Neural cell (in vitro differentiated cells): ENCODE measurements around the gene TADA2B. TPM values are rescaled to one million over a fixed set of nuclear protein-coding genes. Genes with fewer than 3 reads are reported as not detected.

ENCODE experiments used
- H2AFZ ChIP-seq: fragments of 200-600, 300-800 bp; sonication (generic), shearing (Covaris generic); 2 replicates; pipeline ENCODE4 v1.6.0; 2014; ENCODE audit warnings: low read depth, mild to moderate bottlenecking, antibody characterized with exemption, low read length, moderate library complexity
- H3F3A ChIP-seq: fragments of 200-600 bp; shearing (Covaris generic); 2 replicates; pipeline ENCODE4 v1.6.1; 2016; ENCODE audit warnings: mild to moderate bottlenecking, moderate library complexity, mixed read lengths, antibody characterized with exemption, low read length; ENCODE audit not compliant: insufficient read depth, poor library complexity, severe bottlenecking
- H3K27ac ChIP-seq: fragments of 200-600, 300-800 bp; sonication (generic), shearing (Covaris generic); 2 replicates; pipeline ENCODE4 v1.5.1; 2014; ENCODE audit warnings: mild to moderate bottlenecking, low read length, moderate library complexity
- H3K27me3 ChIP-seq: fragments of 300-800, 200-600 bp; sonication (generic), shearing (Covaris generic); 2 replicates; pipeline ENCODE4 v1.6.0; 2014; ENCODE audit warnings: mild to moderate bottlenecking, low read depth, low read length, moderate library complexity; ENCODE audit not compliant: insufficient read depth
- H3K36me3 ChIP-seq: fragments of 300-800, 200-600 bp; sonication (generic), shearing (Covaris generic); 2 replicates; pipeline ENCODE4 v1.5.1; 2014; ENCODE audit warnings: mild to moderate bottlenecking, antibody characterized with exemption, low read length, moderate library complexity; ENCODE audit not compliant: insufficient read depth
- H3K4me2 ChIP-seq: fragments of 300-800, 200-600 bp; sonication (generic), shearing (Covaris generic); 2 replicates; pipeline ENCODE4 v1.6.0; 2014; ENCODE audit warnings: mild to moderate bottlenecking, low read length
- H3K4me3 ChIP-seq: fragments of 300-800, 200-600 bp; sonication (generic), shearing (Covaris generic); 2 replicates; pipeline ENCODE4 v1.5.1; 2014; ENCODE audit warnings: mild to moderate bottlenecking, low read length, moderate library complexity
- H3K79me2 ChIP-seq: fragments of 200-600 bp; shearing (Covaris generic); replicated peaks from 2 replicates; pipeline ENCODE4 v1.6.0; 2014; ENCODE audit warnings: mild to moderate bottlenecking, low read length, moderate library complexity; ENCODE audit not compliant: insufficient read depth
- H3K9ac ChIP-seq: fragments of 300-800, 200-600 bp; sonication (generic), shearing (Covaris generic); 2 replicates; pipeline ENCODE4 v1.6.1; 2016; ENCODE audit warnings: mild to moderate bottlenecking, low read length, mixed read lengths
- H3K9me2 ChIP-seq: fragments of 200-600 bp; shearing (Covaris generic); 2 replicates; pipeline ENCODE4 v1.6.1; 2016; ENCODE audit warnings: mild to moderate bottlenecking, low read length, mixed read lengths; ENCODE audit not compliant: insufficient read depth
- H3K9me3 ChIP-seq: fragments of 200-600, 300-800 bp; sonication (generic), shearing (Covaris generic); 2 replicates; pipeline ENCODE4 v1.6.1; 2016; ENCODE audit warnings: mild to moderate bottlenecking, mixed run types, low read length, moderate library complexity, mixed read lengths
- H4K20me1 ChIP-seq: fragments of 200-600 bp; shearing (Covaris generic); 2 replicates; pipeline ENCODE4 v1.6.1; 2016; ENCODE audit warnings: mild to moderate bottlenecking, mixed run types; ENCODE audit not compliant: insufficient read depth
- EP300 ChIP-seq: fragments of 450-650 bp; conservative IDR thresholded peaks from 2 replicates; pipeline ENCODE4 v1.6.1; 2014; ENCODE audit warnings: antibody characterized with exemption, mild to moderate bottlenecking, moderate library complexity; ENCODE audit not compliant: poor library complexity, severe bottlenecking
- EZH2 ChIP-seq: fragments of 200-600, 300-800 bp; shearing (Covaris generic), sonication (generic); IDR thresholded peaks from 2 replicates; pipeline ENCODE4 v1.6.1; 2014; ENCODE audit warnings: antibody characterized with exemption, low read length, borderline replicate concordance, mild to moderate bottlenecking; ENCODE audit not compliant: insufficient read depth, poor library complexity, severe bottlenecking
- MXI1 ChIP-seq: fragments of 450-650 bp; conservative IDR thresholded peaks from 2 replicates; pipeline ENCODE4 v1.6.1; 2014; ENCODE audit warnings: antibody characterized with exemption, mild to moderate bottlenecking; ENCODE audit not compliant: poor library complexity, severe bottlenecking
- POLR2AphosphoS5 ChIP-seq: IDR thresholded peaks from 2 replicates; pipeline ENCODE4 v1.6.1; 2012
- RAD21 ChIP-seq: fragments of 450-650 bp; conservative IDR thresholded peaks from 2 replicates; pipeline ENCODE4 v1.6.1; 2014; ENCODE audit warnings: antibody characterized with exemption, mild to moderate bottlenecking, moderate library complexity
- SMC3 ChIP-seq: fragments of 450-650 bp; conservative IDR thresholded peaks from 2 replicates; pipeline ENCODE4 v1.6.1; 2014; ENCODE audit warnings: antibody characterized with exemption, mild to moderate bottlenecking, moderate library complexity; ENCODE audit not compliant: poor library complexity
- TAF1 ChIP-seq: IDR thresholded peaks from 2 replicates; pipeline ENCODE4 v1.6.1; 2012; ENCODE audit warnings: low read depth
- polyA plus RNA-seq: library from polyadenylated mRNA; depleted of rRNA; stranded (reverse); fragments of >200 nt; gene quantifications from 2 replicates; pipeline ENCODE4 v1.2.3, GENCODE V29; 2014
- TF ChIP-seq, protein P1 (sequence below): fragments of 450-650 bp; IDR thresholded peaks from 2 replicates; pipeline ENCODE4 v1.5.1; 2014; ENCODE audit warnings: antibody characterized with exemption, mild to moderate bottlenecking, moderate library complexity; ENCODE audit not compliant: poor library complexity, severe bottlenecking
- TF ChIP-seq, protein P2 (sequence below): IDR thresholded peaks from 2 replicates; pipeline ENCODE4 v1.6.1; 2012; ENCODE audit warnings: borderline replicate concordance

TADA2B gene
- polyA plus RNA-seq, 1 donor from 2014 or later: 13.9 TPM

DNA sequence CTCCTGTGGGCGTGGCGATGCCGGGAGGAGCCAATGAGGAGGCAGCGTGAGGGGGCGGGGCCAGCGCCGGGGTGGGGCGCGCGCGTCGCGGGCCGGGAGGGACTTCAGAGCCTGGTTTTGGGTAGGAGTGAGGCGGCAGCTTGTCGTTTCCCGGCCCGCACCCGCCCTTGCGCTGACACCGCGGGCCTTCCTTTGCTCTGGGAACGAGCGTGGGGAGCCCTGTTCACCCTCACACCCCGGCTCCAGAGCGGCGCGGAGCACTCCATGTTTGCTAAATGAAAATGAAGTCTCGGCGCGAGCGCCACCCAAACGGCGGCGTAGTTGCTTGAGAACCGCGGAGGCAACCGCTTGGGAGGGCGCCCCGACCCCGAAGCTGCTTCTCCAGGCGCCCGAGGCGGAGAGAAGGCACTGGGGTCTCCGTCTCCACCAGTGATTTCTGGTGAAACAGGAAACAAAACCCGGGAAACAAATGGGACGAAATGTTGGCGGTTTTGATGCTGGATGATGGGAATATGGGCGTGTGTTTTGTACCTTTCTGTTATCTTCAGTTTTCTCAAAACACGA, 25.2 kb downstream of the TADA2B start:
- Histone ChIP-seq H4K20me1 (no peaks in the 10 kb centered on the region), H3K27ac (peak overlapping the region; percentile 62), H3K4me3 (peak overlapping the region; percentile 98), H3K9me2 (no peaks in the 10 kb centered on the region), H3K27me3 (no peaks in the 10 kb centered on the region), H3K9me3 (no peaks in the 10 kb centered on the region), H3K79me2 (peaks cover 12% of the 10 kb centered on the region), H3K9ac (peak overlapping the region; percentile 70), H3F3A (no peaks in the 10 kb centered on the region), H2AFZ (peak overlapping the region; percentile 15), H3K36me3 (peaks cover 6% of the 10 kb centered on the region), H3K4me2 (peak overlapping the region; percentile 68)
- TF ChIP-seq TAF1: peak; percentile 48
- peak; percentile 25 for TF ChIP-seq RAD21
- no peak for TF ChIP-seq EP300
- no peak for TF ChIP-seq EZH2
- TF ChIP-seq, protein P1, sequence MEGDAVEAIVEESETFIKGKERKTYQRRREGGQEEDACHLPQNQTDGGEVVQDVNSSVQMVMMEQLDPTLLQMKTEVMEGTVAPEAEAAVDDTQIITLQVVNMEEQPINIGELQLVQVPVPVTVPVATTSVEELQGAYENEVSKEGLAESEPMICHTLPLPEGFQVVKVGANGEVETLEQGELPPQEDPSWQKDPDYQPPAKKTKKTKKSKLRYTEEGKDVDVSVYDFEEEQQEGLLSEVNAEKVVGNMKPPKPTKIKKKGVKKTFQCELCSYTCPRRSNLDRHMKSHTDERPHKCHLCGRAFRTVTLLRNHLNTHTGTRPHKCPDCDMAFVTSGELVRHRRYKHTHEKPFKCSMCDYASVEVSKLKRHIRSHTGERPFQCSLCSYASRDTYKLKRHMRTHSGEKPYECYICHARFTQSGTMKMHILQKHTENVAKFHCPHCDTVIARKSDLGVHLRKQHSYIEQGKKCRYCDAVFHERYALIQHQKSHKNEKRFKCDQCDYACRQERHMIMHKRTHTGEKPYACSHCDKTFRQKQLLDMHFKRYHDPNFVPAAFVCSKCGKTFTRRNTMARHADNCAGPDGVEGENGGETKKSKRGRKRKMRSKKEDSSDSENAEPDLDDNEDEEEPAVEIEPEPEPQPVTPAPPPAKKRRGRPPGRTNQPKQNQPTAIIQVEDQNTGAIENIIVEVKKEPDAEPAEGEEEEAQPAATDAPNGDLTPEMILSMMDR: peak; percentile 52

DNA sequence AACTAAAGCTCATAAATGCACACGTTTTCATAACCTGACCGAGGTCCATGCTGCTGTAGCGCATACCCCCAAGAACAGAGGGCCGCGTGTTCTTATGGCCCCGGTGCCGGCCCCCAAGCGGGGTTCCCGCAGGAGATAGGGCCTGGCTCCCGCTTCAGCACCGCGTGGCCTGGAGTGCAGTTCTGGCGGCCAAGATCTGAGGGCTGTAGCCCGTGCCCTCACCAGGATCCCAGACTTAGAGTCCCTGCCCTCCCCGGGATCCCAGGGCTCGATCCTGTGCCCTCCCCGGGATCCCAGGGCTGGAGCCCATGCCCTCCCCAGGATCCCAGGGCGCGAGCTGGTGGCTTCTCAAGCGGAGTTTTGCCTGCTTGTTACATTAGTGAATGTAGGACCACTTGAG, 25.7 kb downstream of the TADA2B start:
- Histone ChIP-seq H4K20me1 (no peaks in the 10 kb centered on the region), H3K79me2 (peaks cover 12% of the 10 kb centered on the region), H3K9ac (peak overlapping the region; percentile 70)

More for the DNA sequence above, 25.7 kb downstream of the TADA2B start:
- Histone ChIP-seq H3F3A (no peaks in the 10 kb centered on the region), H3K27me3 (no peaks in the 10 kb centered on the region), H2AFZ (no peak overlapping the region), H3K36me3 (peaks cover 2% of the 10 kb centered on the region), H3K9me3 (no peaks in the 10 kb centered on the region), H3K9me2 (no peaks in the 10 kb centered on the region), H3K4me2 (peak overlapping the region; percentile 68), H3K27ac (peak overlapping the region; percentile 62), H3K4me3 (peak overlapping the region; percentile 98)
- no peak for TF ChIP-seq POLR2AphosphoS5
- TF ChIP-seq, protein P2, sequence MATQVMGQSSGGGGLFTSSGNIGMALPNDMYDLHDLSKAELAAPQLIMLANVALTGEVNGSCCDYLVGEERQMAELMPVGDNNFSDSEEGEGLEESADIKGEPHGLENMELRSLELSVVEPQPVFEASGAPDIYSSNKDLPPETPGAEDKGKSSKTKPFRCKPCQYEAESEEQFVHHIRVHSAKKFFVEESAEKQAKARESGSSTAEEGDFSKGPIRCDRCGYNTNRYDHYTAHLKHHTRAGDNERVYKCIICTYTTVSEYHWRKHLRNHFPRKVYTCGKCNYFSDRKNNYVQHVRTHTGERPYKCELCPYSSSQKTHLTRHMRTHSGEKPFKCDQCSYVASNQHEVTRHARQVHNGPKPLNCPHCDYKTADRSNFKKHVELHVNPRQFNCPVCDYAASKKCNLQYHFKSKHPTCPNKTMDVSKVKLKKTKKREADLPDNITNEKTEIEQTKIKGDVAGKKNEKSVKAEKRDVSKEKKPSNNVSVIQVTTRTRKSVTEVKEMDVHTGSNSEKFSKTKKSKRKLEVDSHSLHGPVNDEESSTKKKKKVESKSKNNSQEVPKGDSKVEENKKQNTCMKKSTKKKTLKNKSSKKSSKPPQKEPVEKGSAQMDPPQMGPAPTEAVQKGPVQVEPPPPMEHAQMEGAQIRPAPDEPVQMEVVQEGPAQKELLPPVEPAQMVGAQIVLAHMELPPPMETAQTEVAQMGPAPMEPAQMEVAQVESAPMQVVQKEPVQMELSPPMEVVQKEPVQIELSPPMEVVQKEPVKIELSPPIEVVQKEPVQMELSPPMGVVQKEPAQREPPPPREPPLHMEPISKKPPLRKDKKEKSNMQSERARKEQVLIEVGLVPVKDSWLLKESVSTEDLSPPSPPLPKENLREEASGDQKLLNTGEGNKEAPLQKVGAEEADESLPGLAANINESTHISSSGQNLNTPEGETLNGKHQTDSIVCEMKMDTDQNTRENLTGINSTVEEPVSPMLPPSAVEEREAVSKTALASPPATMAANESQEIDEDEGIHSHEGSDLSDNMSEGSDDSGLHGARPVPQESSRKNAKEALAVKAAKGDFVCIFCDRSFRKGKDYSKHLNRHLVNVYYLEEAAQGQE: no peak
- no peak for TF ChIP-seq TAF1
- no peak for TF ChIP-seq EP300
- no peak for TF ChIP-seq RAD21
- no peak for TF ChIP-seq MXI1
- TF ChIP-seq, protein P1: no peak
- no peak for TF ChIP-seq EZH2
- no peak for TF ChIP-seq SMC3
